ENCODE measurements around the gene KSR2. TPM values are rescaled to one million over a fixed set of nuclear protein-coding genes. Genes with fewer than 3 reads are reported as not detected.

KSR2 gene
- total and polyA plus RNA-seq, 7 donors = under 0.01 to 1.1 (median 0.41) TPM

DNA sequence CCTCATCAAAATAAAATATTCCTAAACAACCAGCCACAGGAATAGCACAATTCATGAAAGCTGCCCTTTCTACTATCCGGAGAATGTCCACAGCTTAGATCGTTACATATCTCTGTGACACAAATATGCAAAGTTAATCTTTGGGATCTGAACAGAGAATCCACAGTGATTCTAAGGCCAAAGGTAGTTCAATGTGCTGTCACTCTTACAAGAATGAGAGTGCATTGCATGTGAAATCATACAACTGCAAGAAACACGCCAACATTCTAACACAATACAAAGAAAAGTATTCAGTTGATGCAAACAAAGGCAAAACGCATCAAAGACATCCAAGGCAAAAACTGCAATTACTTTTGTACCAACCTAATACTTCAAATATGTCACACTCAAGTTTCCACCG is 60.4 kb downstream of the KSR2 start:
- Histone ChIP-seq H3K4me3 (no peak overlapping the region), H3K27me3 (no peaks in the 10 kb centered on the region), H3K4me1 (no peaks in the 10 kb centered on the region), H3K27ac (no peak overlapping the region), H3K9me3 (peaks cover 0 to 3% (median 0%) of the 10 kb centered on the region in 4 donors), H3K36me3 (no peaks in the 10 kb centered on the region)
- no peak for TF ChIP-seq POLR2AphosphoS5 (IDR thresholded peaks at IDR 0.05)
- TF ChIP-seq EP300 (IDR thresholded peaks at IDR 0.05) = no peak
- TF ChIP-seq POLR2A (IDR thresholded peaks at IDR 0.05) = no peak
- TF ChIP-seq, protein P1, sequence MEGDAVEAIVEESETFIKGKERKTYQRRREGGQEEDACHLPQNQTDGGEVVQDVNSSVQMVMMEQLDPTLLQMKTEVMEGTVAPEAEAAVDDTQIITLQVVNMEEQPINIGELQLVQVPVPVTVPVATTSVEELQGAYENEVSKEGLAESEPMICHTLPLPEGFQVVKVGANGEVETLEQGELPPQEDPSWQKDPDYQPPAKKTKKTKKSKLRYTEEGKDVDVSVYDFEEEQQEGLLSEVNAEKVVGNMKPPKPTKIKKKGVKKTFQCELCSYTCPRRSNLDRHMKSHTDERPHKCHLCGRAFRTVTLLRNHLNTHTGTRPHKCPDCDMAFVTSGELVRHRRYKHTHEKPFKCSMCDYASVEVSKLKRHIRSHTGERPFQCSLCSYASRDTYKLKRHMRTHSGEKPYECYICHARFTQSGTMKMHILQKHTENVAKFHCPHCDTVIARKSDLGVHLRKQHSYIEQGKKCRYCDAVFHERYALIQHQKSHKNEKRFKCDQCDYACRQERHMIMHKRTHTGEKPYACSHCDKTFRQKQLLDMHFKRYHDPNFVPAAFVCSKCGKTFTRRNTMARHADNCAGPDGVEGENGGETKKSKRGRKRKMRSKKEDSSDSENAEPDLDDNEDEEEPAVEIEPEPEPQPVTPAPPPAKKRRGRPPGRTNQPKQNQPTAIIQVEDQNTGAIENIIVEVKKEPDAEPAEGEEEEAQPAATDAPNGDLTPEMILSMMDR (IDR thresholded peaks at IDR 0.05) = no peak
- intact Hi-C loops (cut with DNase I) = no loop called here
- DNase-seq = no peak
- WGBS, 2 donors = 90 to 92% methylated on average over 5 of the region's 5 CpGs

DNA sequence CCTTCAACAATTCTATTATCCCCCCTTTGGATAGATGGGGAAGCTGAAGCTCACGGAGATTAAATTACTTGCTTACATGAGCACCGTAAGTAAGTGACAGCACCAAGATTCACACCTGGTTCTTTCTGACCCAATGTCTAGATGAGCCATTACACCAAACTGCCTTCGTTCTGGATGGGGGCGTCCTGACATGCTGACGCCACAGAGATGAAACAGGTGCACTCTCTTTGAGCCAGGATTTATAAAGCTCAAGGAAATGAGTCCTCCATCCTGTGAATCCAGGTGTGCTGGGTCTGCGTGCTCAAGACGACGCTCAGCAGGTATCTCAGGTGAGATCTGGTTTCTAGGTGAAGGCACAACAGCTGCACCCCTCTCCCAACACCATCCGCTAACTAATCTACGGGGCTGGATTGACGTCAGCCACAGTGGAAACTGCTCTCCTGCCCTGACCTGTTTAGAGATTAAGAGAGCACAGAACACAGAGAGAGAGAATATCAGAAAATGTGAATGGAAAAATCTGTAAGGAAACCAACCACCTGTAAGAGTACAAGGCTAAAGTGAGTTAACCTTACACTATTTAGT is 61.6 kb downstream of the KSR2 start:
- DNase-seq = no peak
- H3K27ac ChIP-seq = no peak overlapping the region
- 29 to 44% methylated on average over 11 of the region's 11 CpGs for WGBS, 2 donors
- TF ChIP-seq POLR2AphosphoS5 (IDR thresholded peaks at IDR 0.05) (no peak), POLR2A (IDR thresholded peaks at IDR 0.05) (no peak), EP300 (IDR thresholded peaks at IDR 0.05) (no peak)
- TF ChIP-seq, protein P1 (IDR thresholded peaks at IDR 0.05) = no peak
- H3K9me3 ChIP-seq = peaks cover 0 to 3% (median 0%) of the 10 kb centered on the region in 4 donors
- no peak overlapping the region for H3K4me3 ChIP-seq
- H3K4me1 ChIP-seq = no peaks in the 10 kb centered on the region
- intact Hi-C loops (cut with DNase I) = no loop called here
- H3K36me3 ChIP-seq = no peaks in the 10 kb centered on the region
- no peaks in the 10 kb centered on the region for H3K27me3 ChIP-seq

DNA sequence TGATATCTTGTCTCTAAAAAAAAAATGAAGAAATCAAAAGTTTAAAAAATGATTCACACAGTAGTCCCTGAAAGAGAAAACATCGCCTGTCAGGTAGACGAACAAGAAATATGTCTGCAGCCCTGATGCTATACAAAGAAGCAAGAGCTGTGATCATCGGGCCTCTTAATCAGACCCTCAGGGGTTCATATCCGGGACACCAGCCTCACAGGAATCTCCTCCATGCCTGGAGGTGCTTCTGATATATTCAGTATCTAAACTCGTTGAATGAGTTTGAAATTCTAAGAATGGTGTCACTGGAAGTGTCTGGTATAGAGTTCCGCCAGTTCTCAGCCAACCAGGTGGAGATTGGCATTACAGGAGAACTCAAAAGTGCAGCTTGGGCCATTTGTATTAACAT is 64.7 kb downstream of the KSR2 start:
- no peak overlapping the region for H3K27ac ChIP-seq
- H3K27me3 ChIP-seq = no peaks in the 10 kb centered on the region
- H3K4me1 ChIP-seq = no peaks in the 10 kb centered on the region
- peaks cover 0 to 4% (median 0%) of the 10 kb centered on the region in 4 donors for H3K9me3 ChIP-seq
- WGBS, 2 donors = 90 to 94% methylated on average over 6 of the region's 6 CpGs
- TF ChIP-seq EP300 (IDR thresholded peaks at IDR 0.05) (no peak), POLR2AphosphoS5 (IDR thresholded peaks at IDR 0.05) (no peak), POLR2A (IDR thresholded peaks at IDR 0.05) (no peak)
- TF ChIP-seq, protein P1 (IDR thresholded peaks at IDR 0.05) = no peak
- H3K36me3 ChIP-seq = no peaks in the 10 kb centered on the region
- intact Hi-C loops (cut with DNase I) = no loop called here
- no peak overlapping the region for H3K4me3 ChIP-seq
- DNase-seq = no peak

DNA sequence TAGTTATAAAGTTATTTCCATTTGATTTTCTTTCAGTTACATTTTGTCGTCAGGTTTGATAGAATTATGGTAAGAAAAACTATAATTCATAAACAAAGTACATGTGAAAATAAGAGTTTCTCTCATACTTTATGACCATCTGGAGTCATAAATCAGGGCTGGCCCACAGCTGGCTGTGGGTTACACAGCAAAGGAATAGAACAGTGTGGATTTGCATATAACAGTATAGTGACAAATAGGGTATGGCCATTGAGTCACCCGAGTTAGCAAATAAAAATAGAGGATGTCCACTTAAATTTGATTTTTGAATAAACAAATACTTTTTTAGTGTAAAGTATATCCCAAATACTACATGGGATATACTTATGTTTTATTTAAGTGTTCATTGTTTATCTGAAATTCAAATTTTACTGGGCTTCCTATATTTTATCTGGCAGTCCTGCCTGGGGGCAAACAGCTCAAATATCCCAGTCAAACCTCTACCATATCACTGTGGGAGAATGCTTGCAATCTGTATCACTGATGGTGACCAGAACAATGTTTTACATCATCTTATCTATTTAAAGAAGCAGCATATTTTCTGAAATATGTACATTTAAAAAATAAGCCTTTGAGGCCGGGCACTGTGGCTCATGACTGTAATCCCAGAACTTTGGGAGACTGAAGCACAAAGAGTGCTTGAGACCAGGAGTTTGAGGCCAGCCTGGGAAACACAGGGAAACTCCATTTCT is 65.5 kb downstream of the KSR2 start:
- H3K27ac ChIP-seq = no peak overlapping the region
- no peak overlapping the region for H3K4me3 ChIP-seq
- 48 to 63% methylated on average over 3 of the region's 3 CpGs for WGBS, 2 donors
- H3K4me1 ChIP-seq = no peaks in the 10 kb centered on the region
- no peaks in the 10 kb centered on the region for H3K36me3 ChIP-seq
- no peak for DNase-seq
- intact Hi-C loops (cut with DNase I) = no loop called here
- H3K27me3 ChIP-seq = no peaks in the 10 kb centered on the region
- TF ChIP-seq, protein P1 (IDR thresholded peaks at IDR 0.05) = no peak
- no peak for TF ChIP-seq POLR2A (IDR thresholded peaks at IDR 0.05)
- TF ChIP-seq EP300 (IDR thresholded peaks at IDR 0.05) = no peak
- TF ChIP-seq POLR2AphosphoS5 (IDR thresholded peaks at IDR 0.05) = no peak
- peaks cover 0 to 4% (median 0%) of the 10 kb centered on the region in 4 donors for H3K9me3 ChIP-seq
